Mucosa of stomach (tissue), 1 donor: ENCODE data around the gene GPX4.

ENCODE experiments used
- H3K27me3 ChIP-seq: one replicate; pipeline ENCODE4 v1.7.0; 2013; ENCODE audit warnings: mild to moderate bottlenecking, low read length; ENCODE audit not compliant: control insufficient read depth, insufficient read depth
- H3K36me3 ChIP-seq: one replicate; pipeline ENCODE4 v1.7.0; 2013; ENCODE audit warnings: low read length; ENCODE audit not compliant: control insufficient read depth, insufficient read depth
- H3K4me1 ChIP-seq: one replicate; pipeline ENCODE4 v1.7.0; 2013; ENCODE audit warnings: mild to moderate bottlenecking, low read length; ENCODE audit not compliant: control insufficient read depth, insufficient read depth
- H3K4me3 ChIP-seq: one replicate; pipeline ENCODE4 v1.7.0; 2013; ENCODE audit warnings: low read length
- H3K9ac ChIP-seq: one replicate; pipeline ENCODE4 v1.7.0; 2013; ENCODE audit warnings: mild to moderate bottlenecking, low read length, moderate library complexity
- H3K9me3 ChIP-seq: one replicate; pipeline ENCODE4 v1.7.0; 2013; ENCODE audit warnings: mild to moderate bottlenecking, low read length, moderate library complexity; ENCODE audit not compliant: control insufficient read depth
- donor health status: Pancreatic carcinoma.

Gene GPX4

GRCh38 chr19:1103708-1104310, at the start of gene GPX4:
GPX4 (plus strand) TSS chr19:1103994; CDS start chr19:1104044, 50 bp downstream.
- no peak within 1 kb of the TSS for H3K4me3 ChIP-seq
- peaks cover 49% of the 10 kb centered on the region for H3K4me1 ChIP-seq
- H3K9ac ChIP-seq: peak within 1 kb of the TSS; percentile 59
- H3K36me3 ChIP-seq: no peaks in the 10 kb centered on the region
- H3K27me3 ChIP-seq: no peaks in the 10 kb centered on the region
- no peaks in the 10 kb centered on the region for H3K9me3 ChIP-seq

- no peaks in the 10 kb centered on the region for H3K27me3 ChIP-seq
- H3K9me3 ChIP-seq: peaks cover 3% of the 10 kb centered on the region
- H3K4me3 ChIP-seq: no peak overlapping the region
- H3K4me1 ChIP-seq: no peaks in the 10 kb centered on the region
- no peak overlapping the region for H3K9ac ChIP-seq
- no peaks in the 10 kb centered on the region for H3K36me3 ChIP-seq
Observed at GRCh38 chr19:1054102-1055027, 49.4 kb upstream of the GPX4 start.

GRCh38 chr19:1055028-1055425, 48.8 kb upstream of the GPX4 start:
- Histone ChIP-seq H3K4me3 (no peak overlapping the region), H3K27me3 (no peaks in the 10 kb centered on the region), H3K9ac (no peak overlapping the region), H3K36me3 (no peaks in the 10 kb centered on the region), H3K4me1 (no peaks in the 10 kb centered on the region), H3K9me3 (peaks cover 3% of the 10 kb centered on the region)

GRCh38 chr19:1055886-1056620, 47.7 kb upstream of the GPX4 start:
- Histone ChIP-seq H3K9ac (no peak overlapping the region), H3K27me3 (no peaks in the 10 kb centered on the region), H3K4me3 (no peak overlapping the region), H3K36me3 (no peaks in the 10 kb centered on the region), H3K9me3 (peaks cover 3% of the 10 kb centered on the region), H3K4me1 (no peaks in the 10 kb centered on the region)

GRCh38 chr19:1057176-1057855, 46.5 kb upstream of the GPX4 start:
- H3K27me3 ChIP-seq: no peaks in the 10 kb centered on the region
- no peaks in the 10 kb centered on the region for H3K4me1 ChIP-seq
- H3K36me3 ChIP-seq: no peaks in the 10 kb centered on the region
- H3K9ac ChIP-seq: no peak overlapping the region
- H3K4me3 ChIP-seq: no peak overlapping the region
- H3K9me3 ChIP-seq: peaks cover 3% of the 10 kb centered on the region

- H3K4me3 ChIP-seq: no peak overlapping the region
- H3K9me3 ChIP-seq: peaks cover 3% of the 10 kb centered on the region
- H3K27me3 ChIP-seq: no peaks in the 10 kb centered on the region
- H3K36me3 ChIP-seq: no peaks in the 10 kb centered on the region
- no peaks in the 10 kb centered on the region for H3K4me1 ChIP-seq
- H3K9ac ChIP-seq: no peak overlapping the region
Observed at GRCh38 chr19:1058112-1058511, 45.7 kb upstream of the GPX4 start.

GRCh38 chr19:1060689-1061088, 43.1 kb upstream of the GPX4 start:
- H3K36me3 ChIP-seq: no peaks in the 10 kb centered on the region

GRCh38 chr19:1061987-1062386, 41.8 kb upstream of the GPX4 start:
- Histone ChIP-seq H3K4me3 (no peak overlapping the region), H3K4me1 (peaks cover 30% of the 10 kb centered on the region), H3K9ac (no peak overlapping the region), H3K27me3 (peaks cover 22% of the 10 kb centered on the region), H3K36me3 (no peaks in the 10 kb centered on the region), H3K9me3 (peaks cover 3% of the 10 kb centered on the region)

More at GRCh38 chr19:1060689-1061088, 43.1 kb upstream of the GPX4 start:
- H3K9me3 ChIP-seq: peaks cover 3% of the 10 kb centered on the region
- H3K4me1 ChIP-seq: peaks cover 18% of the 10 kb centered on the region
- no peak overlapping the region for H3K4me3 ChIP-seq
- no peak overlapping the region for H3K9ac ChIP-seq
- H3K27me3 ChIP-seq: peaks cover 9% of the 10 kb centered on the region

- peaks cover 36% of the 10 kb centered on the region for H3K4me1 ChIP-seq
- no peaks in the 10 kb centered on the region for H3K36me3 ChIP-seq
- H3K9ac ChIP-seq: no peak overlapping the region
- H3K4me3 ChIP-seq: no peak overlapping the region
- peaks cover 27% of the 10 kb centered on the region for H3K27me3 ChIP-seq
- peaks cover 3% of the 10 kb centered on the region for H3K9me3 ChIP-seq
Observed at GRCh38 chr19:1062387-1063029, 41.3 kb upstream of the GPX4 start.

- H3K4me1 ChIP-seq: peaks cover 43% of the 10 kb centered on the region
- no peaks in the 10 kb centered on the region for H3K36me3 ChIP-seq
- peaks cover 34% of the 10 kb centered on the region for H3K27me3 ChIP-seq
- H3K9me3 ChIP-seq: peaks cover 3% of the 10 kb centered on the region
- H3K9ac ChIP-seq: no peak overlapping the region
- no peak overlapping the region for H3K4me3 ChIP-seq
Observed at GRCh38 chr19:1063030-1063908, 40.5 kb upstream of the GPX4 start.
